H9 (cell line): ENCODE data around the gene C2orf49. TPM values are rescaled to one million over a fixed set of nuclear protein-coding genes. Genes with fewer than 3 reads are reported as not detected.

Experiments
- DNase-seq: peaks from one replicate; pipeline ENCODE4 v3.0.0-alpha.2; 2017
- H2AFZ ChIP-seq: one replicate; pipeline ENCODE4 v1.6.1; 2013; ENCODE audit warnings: mild to moderate bottlenecking, low read length, control low read depth, moderate library complexity
- H2AK5ac ChIP-seq: 2 replicates; pipeline ENCODE4 v1.6.1; 2013; ENCODE audit warnings: low read length, control low read depth, mixed read lengths; ENCODE audit not compliant: insufficient read length
- H2BK120ac ChIP-seq: one replicate; pipeline ENCODE4 v1.6.1; 2013; ENCODE audit warnings: low read depth, mild to moderate bottlenecking, low read length, control low read depth, inconsistent platforms; ENCODE audit not compliant: poor library complexity, severe bottlenecking
- H2BK12ac ChIP-seq: 2 replicates; pipeline ENCODE4 v1.6.1; 2013; ENCODE audit warnings: low read length, control low read depth, mixed read lengths, low read depth; ENCODE audit not compliant: insufficient read length
- H2BK15ac ChIP-seq: 2 replicates; pipeline ENCODE4 v1.6.1; 2013; ENCODE audit warnings: low read depth, low read length, control low read depth
- H2BK20ac ChIP-seq: one replicate; pipeline ENCODE4 v1.6.1; 2013; ENCODE audit warnings: low read depth, mild to moderate bottlenecking, low read length, control low read depth, inconsistent platforms; ENCODE audit not compliant: poor library complexity, severe bottlenecking
- H2BK5ac ChIP-seq: 2 replicates; pipeline ENCODE4 v1.6.1; 2013; ENCODE audit warnings: low read length, control low read depth, mixed read lengths; ENCODE audit not compliant: insufficient read length
- H3K14ac ChIP-seq: 2 replicates; pipeline ENCODE4 v1.6.1; 2013; ENCODE audit warnings: low read length, control low read depth; ENCODE audit not compliant: insufficient read depth
- H3K18ac ChIP-seq: 2 replicates; pipeline ENCODE4 v1.6.1; 2013; ENCODE audit warnings: low read depth, mild to moderate bottlenecking, mixed read lengths, low read length, control low read depth; ENCODE audit not compliant: insufficient read length
- H3K23ac ChIP-seq: 2 replicates; pipeline ENCODE4 v1.6.1; 2013; ENCODE audit warnings: low read length, control low read depth, mixed read lengths, low read depth; ENCODE audit not compliant: insufficient read length
- H3K23me2 ChIP-seq: 2 replicates; pipeline ENCODE4 v1.6.1; 2013; ENCODE audit warnings: low read depth, mild to moderate bottlenecking, mixed read lengths, low read length, control low read depth; ENCODE audit not compliant: insufficient read length, poor library complexity, severe bottlenecking
- H3K27ac ChIP-seq: 2 replicates; pipeline ENCODE4 v1.5.1; 2013; ENCODE audit warnings: low read length, control low read depth, mixed read lengths, low read depth; ENCODE audit not compliant: insufficient read length
- H3K27me3 ChIP-seq: 2 replicates; pipeline ENCODE4 v1.6.1; 2013; ENCODE audit warnings: low read length, control low read depth, inconsistent platforms; ENCODE audit not compliant: insufficient read depth
- H3K4ac ChIP-seq: 2 replicates; pipeline ENCODE4 v1.6.1; 2013; ENCODE audit warnings: low read depth, mild to moderate bottlenecking, control low read depth, inconsistent platforms, low read length, moderate library complexity
- H3K4me1 ChIP-seq: 2 replicates; pipeline ENCODE4 v1.6.1; 2013; ENCODE audit warnings: low read length, control low read depth, inconsistent platforms; ENCODE audit not compliant: insufficient read depth
- H3K4me2 ChIP-seq: 2 replicates; pipeline ENCODE4 v1.6.1; 2013; ENCODE audit warnings: low read length, control low read depth, mixed read lengths; ENCODE audit not compliant: insufficient read length, insufficient read depth
- H3K56ac ChIP-seq: 2 replicates; pipeline ENCODE4 v1.6.1; 2013; ENCODE audit warnings: low read depth, mild to moderate bottlenecking, mixed read lengths, low read length, control low read depth; ENCODE audit not compliant: insufficient read length
- H3K79me1 ChIP-seq: 2 replicates; pipeline ENCODE4 v1.6.1; 2013; ENCODE audit warnings: low read depth, mild to moderate bottlenecking, moderate library complexity, low read length, control low read depth, inconsistent platforms; ENCODE audit not compliant: insufficient read depth, poor library complexity, severe bottlenecking
- H3K79me2 ChIP-seq: 2 replicates; pipeline ENCODE4 v1.6.1; 2013; ENCODE audit warnings: low read length, control low read depth, inconsistent platforms; ENCODE audit not compliant: insufficient read depth
- H3K9ac ChIP-seq: 2 replicates; pipeline ENCODE4 v1.6.1; 2013; ENCODE audit warnings: low read length, control low read depth, mixed read lengths; ENCODE audit not compliant: insufficient read length; ENCODE audit errors: extremely low read depth
- H3K9me3 ChIP-seq: one replicate; pipeline ENCODE4 v1.6.1; 2013; ENCODE audit warnings: low read depth, low read length, inconsistent platforms; ENCODE audit not compliant: control insufficient read depth
- H3T11ph ChIP-seq: one replicate; pipeline ENCODE4 v1.6.1; 2013; ENCODE audit warnings: mild to moderate bottlenecking, low read length, control low read depth, inconsistent platforms
- H4K20me1 ChIP-seq: one replicate; pipeline ENCODE4 v1.6.1; 2013; ENCODE audit not compliant: control insufficient read depth, insufficient read length, insufficient read depth
- H4K5ac ChIP-seq: 2 replicates; pipeline ENCODE4 v1.6.1; 2013; ENCODE audit warnings: low read depth, mild to moderate bottlenecking, mixed read lengths, low read length, control low read depth; ENCODE audit not compliant: insufficient read length
- H4K8ac ChIP-seq: replicated peaks from 2 replicates; pipeline ENCODE4 v1.6.1; 2013; ENCODE audit warnings: low read length, control low read depth, mixed read lengths, low read depth; ENCODE audit not compliant: insufficient read length
- H4K91ac ChIP-seq: 2 replicates; pipeline ENCODE4 v1.6.1; 2013; ENCODE audit warnings: low read depth, mild to moderate bottlenecking, moderate library complexity, mixed read lengths, low read length, control low read depth; ENCODE audit not compliant: insufficient read length
- H3K27ac Mint-ChIP-seq, 3 experiments: 2 replicates in 2 of 3; 3 replicates in 1 of 3; pipeline ENCODE4 v1.8.0; 2020 to 2021; ENCODE audit warnings: mixed read lengths in 3 of 3, mild to moderate bottlenecking in 1 of 3, moderate library complexity in 1 of 3
- H3K27me3 Mint-ChIP-seq: 2 replicates; pipeline ENCODE4 v1.8.0; 2021; ENCODE audit warnings: low read depth, mild to moderate bottlenecking, moderate library complexity, mixed read lengths
- H3K36me3 Mint-ChIP-seq, 3 experiments: 2 replicates in 2 of 3; 3 replicates in 1 of 3; pipeline ENCODE4 v1.8.0; 2020 to 2021; ENCODE audit warnings: low read depth in 3 of 3, mixed read lengths in 3 of 3; ENCODE audit not compliant: insufficient read depth in 1 of 3
- H3K4me1 Mint-ChIP-seq, 2 experiments: 2 replicates each; pipeline ENCODE4 v1.8.0; 2020; ENCODE audit warnings: mixed read lengths in 2 of 2
- H3K4me3 Mint-ChIP-seq, 2 experiments: 2 replicates in 1 of 2; 3 replicates in 1 of 2; pipeline ENCODE4 v1.8.0; 2020 to 2021; ENCODE audit warnings: mild to moderate bottlenecking in 2 of 2, mixed read lengths in 2 of 2, moderate library complexity in 1 of 2
- H3K9me3 Mint-ChIP-seq, 2 experiments: 2 replicates in 1 of 2; 3 replicates in 1 of 2; pipeline ENCODE4 v1.8.0; 2020; ENCODE audit warnings: mild to moderate bottlenecking in 2 of 2, mixed read lengths in 2 of 2, moderate library complexity in 1 of 2
- CTCF ChIP-seq: fragments of 200-600 bp; sonication (generic); conservative IDR thresholded peaks from 3 replicates; pipeline ENCODE4 v1.8.0; 2021; ENCODE audit warnings: antibody characterized with exemption, mild to moderate bottlenecking
- WGBS: extraction: QIAGEN DNeasy Blood & Tissue Kit; methylation state at CpG from one replicate; pipeline ENCODE4 v1.1.7; 2013; ENCODE audit warnings: missing lambda C conversion rate, low lambda C conversion rate, mixed read lengths; ENCODE audit not compliant: insufficient read length; ENCODE audit errors: extremely low coverage; 5-methylcytosine and 5-hydroxymethylcytosine counted together
- total RNA-seq: library from RNA; stranded (reverse); gene quantifications from 2 replicates; pipeline ENCODE4 v1.2.1, GENCODE V29; 2021

C2orf49 gene
- total RNA-seq, 1 experiment from 2014 or later, result 18.8 TPM

GRCh38 chr2:105397025-105397722 lies 59.8 kb downstream of the C2orf49 start:
- no peak overlapping the region for H3T11ph ChIP-seq
- peaks cover 12% of the 10 kb centered on the region; the same call in 1 of the 2 replicates for H3K27me3 ChIP-seq
- no peak overlapping the region for H4K8ac ChIP-seq
- peaks cover 3 to 7% of the 10 kb centered on the region in 2 experiments; a peak in 4 of 5 replicates for H3K9me3 Mint-ChIP-seq
- H2AFZ ChIP-seq, result no peak overlapping the region
- peaks cover 16 to 24% of the 10 kb centered on the region in 2 experiments for H3K4me1 Mint-ChIP-seq
- H2BK120ac ChIP-seq, result no peak overlapping the region
- no peak overlapping the region for H3K56ac ChIP-seq
- H4K91ac ChIP-seq, result no peak overlapping the region
- no peak overlapping the region for H4K5ac ChIP-seq
- H3K27me3 Mint-ChIP-seq, result peaks cover 15% of the 10 kb centered on the region
- H3K4me2 ChIP-seq, result no peak overlapping the region
- no peak overlapping the region; a peak in 1 of 7 replicates for H3K27ac Mint-ChIP-seq
- WGBS, result no CpG with 5 or more reads among the region's 13 CpGs
- peaks cover 3% of the 10 kb centered on the region for H3K23me2 ChIP-seq
- no peak overlapping the region for H3K23ac ChIP-seq
- no peak overlapping the region for H2BK15ac ChIP-seq
- DNase-seq, result no peak
- no peak overlapping the region for H3K18ac ChIP-seq
- H3K27ac ChIP-seq, result no peak overlapping the region
- no peak overlapping the region for H2BK5ac ChIP-seq
- H3K36me3 Mint-ChIP-seq, result peaks cover 3 to 24% (median 9%) of the 10 kb centered on the region in 3 experiments; a peak in 6 of 7 replicates
- no peaks in the 10 kb centered on the region for H4K20me1 ChIP-seq
- H3K9me3 ChIP-seq, result no peaks in the 10 kb centered on the region
- H3K9ac ChIP-seq, result no peak overlapping the region
- H2AK5ac ChIP-seq, result no peak overlapping the region
- H3K4me3 Mint-ChIP-seq, result peak overlapping the region; percentile 82 to 87
- H3K79me1 ChIP-seq, result no peaks in the 10 kb centered on the region
- no peaks in the 10 kb centered on the region; the same call in 1 of the 2 replicates for H3K4me1 ChIP-seq
- no peak for TF ChIP-seq CTCF
- H2BK12ac ChIP-seq, result no peak overlapping the region
- no peak overlapping the region for H3K4ac ChIP-seq
- no peak overlapping the region for H3K14ac ChIP-seq
- no peak overlapping the region for H2BK20ac ChIP-seq
- peaks cover 2% of the 10 kb centered on the region; the same call in 1 of the 2 replicates for H3K79me2 ChIP-seq
